Thoracic aorta (tissue), 2 donors: ENCODE results near the gene FOXP1. TPM values are rescaled to one million over a fixed set of nuclear protein-coding genes. Genes with fewer than 3 reads are reported as not detected.

Experiments
- ATAC-seq: fragments of 150-250 bp; one replicate; pipeline ENCODE4 v1.8.0; 2017; ENCODE audit warnings: low read depth; ENCODE audit not compliant: insufficient number of reproducible peaks, low FRiP score
- DNase-seq: peaks from one replicate; pipeline ENCODE4 v3.0.0-alpha.2; 2020; ENCODE audit warnings: low spot score
- H3K27ac ChIP-seq, 2 donors: fragments of 200-600 bp; sonication (generic); 1 replicate in 1 of 2; 2 replicates in 1 of 2; pipeline ENCODE4 v1.5.1; 2016; ENCODE audit warnings: mild to moderate bottlenecking in 2 of 2, moderate library complexity in 2 of 2
- H3K27me3 ChIP-seq: fragments of 200-600 bp; sonication (generic); replicated peaks from 2 replicates; pipeline ENCODE4 v1.6.0; 2016; ENCODE audit warnings: mild to moderate bottlenecking; ENCODE audit not compliant: insufficient read depth
- H3K36me3 ChIP-seq: fragments of 200-600 bp; sonication (generic); one replicate; pipeline ENCODE4 v1.5.1; 2016
- H3K4me1 ChIP-seq, 2 donors: fragments of 200-600 bp; sonication (generic); 1 replicate in 1 of 2; 2 replicates in 1 of 2; pipeline versions ENCODE4 v1.5.1 to v1.6.0; 2016; ENCODE audit warnings: low read depth in 2 of 2, mild to moderate bottlenecking in 1 of 2; ENCODE audit not compliant: control insufficient read depth in 1 of 2
- H3K4me3 ChIP-seq: fragments of 200-600 bp; sonication (generic); 2 replicates; pipeline ENCODE4 v1.5.1; 2016; ENCODE audit warnings: mild to moderate bottlenecking
- H3K9me3 ChIP-seq: fragments of 200-600 bp; sonication (generic); 2 replicates; pipeline ENCODE4 v1.5.1; 2016
- total RNA-seq, 2 donors: library from RNA; depleted of rRNA; stranded (reverse); fragments of >200 nt; gene quantifications; one replicate each; pipeline versions ENCODE4 v1.1.0 to v1.2.3, GENCODE V29; 2016
- TF ChIP-seq, protein P1 (sequence below): fragments of 200-600 bp; sonication (generic); IDR thresholded peaks from one replicate; pipeline ENCODE4 v1.5.1; 2019; ENCODE audit warnings: antibody characterized with exemption

FOXP1 gene
- total RNA-seq, 2 donors from 2014 or later = 176 to 255 TPM

DNA sequence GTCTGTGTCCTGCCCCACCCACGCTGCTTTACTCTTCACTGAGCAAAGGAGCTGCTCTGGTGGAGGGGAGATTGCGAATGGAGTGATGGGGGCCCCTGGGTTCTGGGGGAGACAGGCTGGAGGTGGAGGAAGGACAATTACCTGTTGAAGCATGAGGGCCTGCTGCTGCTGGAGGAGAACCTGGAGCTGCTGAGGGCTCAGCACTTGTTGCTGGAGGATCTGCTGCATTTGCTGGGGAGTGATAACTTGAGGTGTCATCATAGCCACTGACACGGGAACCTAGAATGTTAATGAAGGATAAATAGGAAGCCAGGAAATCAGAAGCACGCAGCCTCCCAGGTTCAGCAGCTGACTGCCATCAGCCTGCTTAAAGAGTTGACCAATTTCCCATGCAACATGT is 530.0 kb downstream of the FOXP1 start:
- Histone ChIP-seq H3K27me3 (no peaks in the 10 kb centered on the region), H3K27ac (peak overlapping the region; percentile 9 to 18), H3K4me3 (no peak overlapping the region), H3K36me3 (no peaks in the 10 kb centered on the region), H3K4me1 (peaks cover 61 to 98% of the 10 kb centered on the region in 2 donors), H3K9me3 (no peaks in the 10 kb centered on the region)
- ATAC-seq (no peak), DNase-seq (no peak)
- TF ChIP-seq, protein P1, sequence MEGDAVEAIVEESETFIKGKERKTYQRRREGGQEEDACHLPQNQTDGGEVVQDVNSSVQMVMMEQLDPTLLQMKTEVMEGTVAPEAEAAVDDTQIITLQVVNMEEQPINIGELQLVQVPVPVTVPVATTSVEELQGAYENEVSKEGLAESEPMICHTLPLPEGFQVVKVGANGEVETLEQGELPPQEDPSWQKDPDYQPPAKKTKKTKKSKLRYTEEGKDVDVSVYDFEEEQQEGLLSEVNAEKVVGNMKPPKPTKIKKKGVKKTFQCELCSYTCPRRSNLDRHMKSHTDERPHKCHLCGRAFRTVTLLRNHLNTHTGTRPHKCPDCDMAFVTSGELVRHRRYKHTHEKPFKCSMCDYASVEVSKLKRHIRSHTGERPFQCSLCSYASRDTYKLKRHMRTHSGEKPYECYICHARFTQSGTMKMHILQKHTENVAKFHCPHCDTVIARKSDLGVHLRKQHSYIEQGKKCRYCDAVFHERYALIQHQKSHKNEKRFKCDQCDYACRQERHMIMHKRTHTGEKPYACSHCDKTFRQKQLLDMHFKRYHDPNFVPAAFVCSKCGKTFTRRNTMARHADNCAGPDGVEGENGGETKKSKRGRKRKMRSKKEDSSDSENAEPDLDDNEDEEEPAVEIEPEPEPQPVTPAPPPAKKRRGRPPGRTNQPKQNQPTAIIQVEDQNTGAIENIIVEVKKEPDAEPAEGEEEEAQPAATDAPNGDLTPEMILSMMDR = no peak

DNA sequence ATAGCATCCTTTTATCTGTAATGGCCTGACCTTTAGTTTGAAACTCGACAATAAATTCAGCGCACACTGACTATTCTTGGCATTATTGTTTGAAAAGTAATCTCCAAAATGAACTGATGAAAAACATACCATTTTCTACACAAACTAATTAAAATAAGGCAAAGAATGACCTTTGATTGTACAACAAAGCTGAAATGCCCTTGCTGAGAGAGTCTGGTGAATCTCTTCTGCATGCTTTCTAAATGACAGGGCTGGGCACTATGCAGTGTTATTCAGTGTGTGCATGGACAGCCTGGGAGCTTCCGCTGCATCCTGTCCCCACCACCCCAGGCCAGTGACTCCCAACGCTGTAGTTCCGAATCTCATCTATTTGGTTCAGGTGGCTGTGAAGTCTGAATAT is 530.8 kb downstream of the FOXP1 start:
- Histone ChIP-seq H3K27ac (peak overlapping the region in 1 of 2 donors; percentile 1), H3K36me3 (no peaks in the 10 kb centered on the region), H3K4me3 (no peak overlapping the region), H3K9me3 (no peaks in the 10 kb centered on the region), H3K4me1 (peaks cover 65 to 98% of the 10 kb centered on the region in 2 donors), H3K27me3 (no peaks in the 10 kb centered on the region)
- DNase-seq (no peak), ATAC-seq (no peak)
- TF ChIP-seq, protein P1 = no peak

DNA sequence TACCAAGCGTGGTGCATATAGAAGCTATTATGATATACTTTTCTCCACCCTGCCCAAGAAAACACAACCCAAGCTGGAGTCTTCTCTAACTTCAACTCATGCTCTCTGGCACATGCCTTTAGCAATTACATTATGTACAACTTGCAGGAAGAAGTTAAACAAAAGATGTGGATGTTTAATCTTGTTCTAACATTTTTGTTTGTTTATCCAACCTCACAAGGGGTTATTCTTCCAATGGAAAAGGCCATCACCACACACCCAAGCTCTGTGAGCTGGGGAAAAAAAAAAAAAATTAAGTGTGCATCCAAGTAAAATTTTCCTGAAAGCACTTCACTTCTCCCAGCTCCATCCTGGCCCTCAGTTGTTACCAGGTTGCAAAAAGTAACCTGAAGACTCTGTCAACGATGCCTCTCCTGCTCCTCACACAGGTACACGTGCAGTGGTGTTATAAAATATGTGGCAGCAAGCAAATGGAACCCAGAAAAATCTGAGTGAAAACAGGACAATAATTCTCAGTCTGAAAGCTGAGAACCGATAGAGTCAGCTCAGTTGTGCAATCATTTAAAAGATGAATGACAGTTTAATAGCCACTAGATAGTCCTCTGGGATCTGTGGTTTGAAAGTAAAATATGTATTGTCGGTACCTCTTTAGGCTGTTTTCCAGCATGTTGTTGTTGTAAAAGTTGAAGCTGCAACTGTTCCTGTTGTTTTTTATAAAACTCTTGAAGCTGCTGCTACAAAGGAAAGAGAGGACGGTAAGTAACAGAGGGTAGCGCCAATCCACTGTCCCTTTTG is 531.4 kb downstream of the FOXP1 start:
- Histone ChIP-seq H3K36me3 (no peaks in the 10 kb centered on the region), H3K4me1 (peaks cover 68 to 99% of the 10 kb centered on the region in 2 donors), H3K27ac (no peak overlapping the region), H3K9me3 (no peaks in the 10 kb centered on the region), H3K27me3 (no peaks in the 10 kb centered on the region), H3K4me3 (no peak overlapping the region)
- no peak for ATAC-seq
- DNase-seq = no peak
- TF ChIP-seq, protein P1 = no peak

DNA sequence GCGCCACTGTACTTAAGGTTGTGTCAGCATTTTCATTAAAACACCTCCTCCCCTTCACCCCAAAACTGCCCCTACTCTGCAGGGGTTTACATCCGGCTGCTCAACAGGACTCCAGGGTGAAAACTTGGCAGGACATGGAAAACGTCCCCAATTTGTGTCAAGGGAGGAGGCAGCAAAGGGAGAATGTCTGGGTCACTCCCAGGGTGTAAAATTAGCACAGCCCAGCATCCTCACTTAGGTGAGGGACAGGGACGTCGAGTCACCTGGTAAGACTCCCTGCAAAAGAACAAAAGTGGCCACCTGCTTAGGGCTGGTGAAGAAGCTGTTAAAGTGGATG is 532.3 kb downstream of the FOXP1 start:
- H3K27ac ChIP-seq = peak overlapping the region; percentile 25 to 45
- DNase-seq = no peak
- H3K9me3 ChIP-seq = no peaks in the 10 kb centered on the region
- ATAC-seq = no peak
- H3K36me3 ChIP-seq = no peaks in the 10 kb centered on the region
- peaks cover 61 to 100% of the 10 kb centered on the region in 2 donors for H3K4me1 ChIP-seq
- TF ChIP-seq, protein P1 = no peak
- H3K4me3 ChIP-seq = no peak overlapping the region
- no peaks in the 10 kb centered on the region for H3K27me3 ChIP-seq

DNA sequence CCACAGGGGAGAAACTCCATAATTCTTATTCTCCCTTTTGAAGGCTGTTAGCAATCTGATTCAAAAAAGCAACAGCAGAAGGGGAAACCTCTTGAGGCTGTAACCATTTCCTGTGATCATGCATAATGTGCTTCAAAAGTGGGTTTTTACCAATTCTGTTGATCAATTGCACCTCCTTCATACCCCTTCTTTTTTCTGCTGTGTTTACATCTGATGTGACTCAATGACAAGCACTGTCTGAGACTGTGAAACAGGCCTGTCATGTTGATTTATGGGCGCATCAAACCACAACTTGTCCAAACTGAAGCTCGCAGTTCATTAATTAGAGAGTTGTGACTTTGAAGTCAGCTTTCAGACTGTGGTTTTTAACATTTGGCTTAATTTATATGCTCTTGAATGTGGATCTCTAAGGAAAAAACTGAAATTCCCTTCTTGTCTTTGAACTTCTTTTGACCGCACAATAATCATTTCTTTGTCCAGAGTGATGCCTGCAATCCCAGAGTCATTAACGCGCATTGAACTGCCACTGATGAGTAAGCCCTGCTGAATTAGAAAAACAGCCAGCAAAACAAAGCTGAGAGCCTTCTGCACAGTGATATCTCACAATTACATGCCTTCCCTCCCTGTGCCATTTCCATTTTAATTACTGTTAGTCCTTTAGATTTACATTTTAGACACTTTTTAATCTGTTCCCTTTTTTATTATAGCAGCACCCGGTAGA is 532.8 kb downstream of the FOXP1 start:
- H3K4me1 ChIP-seq = peaks cover 64 to 100% of the 10 kb centered on the region in 2 donors
- DNase-seq = no peak
- peak overlapping the region; percentile 31 to 45 for H3K27ac ChIP-seq

More for the DNA sequence above, 532.8 kb downstream of the FOXP1 start:
- H3K9me3 ChIP-seq = no peaks in the 10 kb centered on the region
- H3K4me3 ChIP-seq = no peak overlapping the region
- H3K27me3 ChIP-seq = no peaks in the 10 kb centered on the region
- TF ChIP-seq, protein P1 = no peak
- no peak for ATAC-seq
- peaks cover 3% of the 10 kb centered on the region for H3K36me3 ChIP-seq
